K562 (cell line): ENCODE data around the gene COQ9.

Source experiments
- CTCF ChIP-seq, 3 experiments: IDR thresholded peaks in 2 of 3; conservative IDR thresholded peaks in 1 of 3; 2 replicates each; pipeline ENCODE4 v1.5.1; 2011 to 2012; ENCODE audit warnings: low read length in 3 of 3, mild to moderate bottlenecking in 3 of 3, control low read depth in 2 of 3, improper control_type of control experiment in 1 of 3, inconsistent platforms in 1 of 3, low read depth in 1 of 3, mixed read lengths in 1 of 3, moderate library complexity in 1 of 3; ENCODE audit not compliant: insufficient read depth in 2 of 3
- POLR2A ChIP-seq: fragments of 450-650 bp; conservative IDR thresholded peaks from 2 replicates; pipeline ENCODE4 v1.6.1; 2016
- RAD21 ChIP-seq, 2 experiments: fragments of 250-450 bp in 1 of 2; fragments of 450-650 bp in 1 of 2; sonication (Bioruptor Pico) in 1 of 2; formaldehyde crosslinking in 1 of 2; IDR thresholded peaks in 1 of 2; conservative IDR thresholded peaks in 1 of 2; 2 replicates each; pipeline versions ENCODE4 v1.4.0 to v1.8.0; 2020 to 2022; ENCODE audit warnings: mild to moderate bottlenecking in 2 of 2, moderate library complexity in 1 of 2
- SMAD2 ChIP-seq: fragments of 150-350 bp; IDR thresholded peaks from 2 replicates; pipeline ENCODE4 v1.6.1; 2014; ENCODE audit warnings: low read depth, mild to moderate bottlenecking, low read length
- SREBF2 ChIP-seq: sonication (generic); formaldehyde crosslinking; IDR thresholded peaks from 2 replicates; pipeline ENCODE4 v1.4.0; 2020; ENCODE audit warnings: mild to moderate bottlenecking, missing genetic modification reagents
- ZBTB34 ChIP-seq: fragments of 250-450 bp; sonication (Bioruptor Pico); IDR thresholded peaks from 2 replicates; pipeline ENCODE4 v1.8.0; 2021; ENCODE audit warnings: mild to moderate bottlenecking, moderate library complexity

GRCh38 chr16:57507136-57508034 lies 60.1 kb downstream of the COQ9 start:
- TF ChIP-seq SREBF2 (CRISPR knock-in tag) (no peak), CTCF (IDR thresholded peaks at IDR 0.05 in 2 of 3, conservative IDR thresholded peaks at IDR 0.05 in 1 of 3; ENCODE audit: insufficient read depth in 2 of 3, low read depth in 1 of 3, low read length in 3 of 3) (no peak), POLR2A (no peak), SMAD2 (no peak), RAD21 (CRISPR knock-in tag; conservative IDR thresholded peaks at IDR 0.05 in 1 of 2, IDR thresholded peaks at IDR 0.05 in 1 of 2) (no peak), ZBTB34 (no peak)
